ENCODE results near the gene PLCB2. TPM values are rescaled to one million over a fixed set of nuclear protein-coding genes. Genes with fewer than 3 reads are reported as not detected.

The PLCB2 gene
- total and polyA plus RNA-seq, 12 donors: 2.5 to 100 (median 24.3) TPM

- TF ChIP-seq CTCF (IDR thresholded peaks at IDR 0.05) (no peak), POLR2A (IDR thresholded peaks at IDR 0.05) (no peak)
- H3K9me3 ChIP-seq (replicated peaks in 1 of 3): no peaks in the 10 kb centered on the region
- peak in 3 of 7 donors; percentile 31 to 61 (median 45) for DNase-seq
- no peaks in the 10 kb centered on the region for H3K27me3 ChIP-seq
- no peaks in the 10 kb centered on the region for H3K36me3 ChIP-seq (replicated peaks in 1 of 2)
- intact Hi-C loops (cut with DNase I): no loop called here
- no peak overlapping the region for H3K4me3 ChIP-seq
- H3K27ac ChIP-seq: no peak overlapping the region
- H3K4me1 ChIP-seq (replicated peaks in 1 of 2): peaks cover 26 to 27% of the 10 kb centered on the region in 2 donors
- 60 to 73% (median 70%) methylated on average over 10 of the region's 10 CpGs for WGBS, 4 donors
Measured at GRCh38 chr15:40343512-40343911, 35.8 kb upstream of the PLCB2 start.

GRCh38 chr15:40342416-40343320 lies 34.9 kb upstream of the PLCB2 start:
- 58 to 83% (median 75%) methylated on average over 6 to 7 of the region's 7 CpGs for WGBS, 4 donors
- no peaks in the 10 kb centered on the region for H3K9me3 ChIP-seq (replicated peaks in 1 of 3)
- intact Hi-C loops (cut with DNase I): no loop called here
- no peaks in the 10 kb centered on the region for H3K27me3 ChIP-seq
- H3K4me3 ChIP-seq: no peak overlapping the region
- DNase-seq: no peak
- peak overlapping the region in 1 of 5 donors; percentile 20 for H3K27ac ChIP-seq
- H3K36me3 ChIP-seq (replicated peaks in 1 of 2): no peaks in the 10 kb centered on the region
- TF ChIP-seq CTCF (IDR thresholded peaks at IDR 0.05) (no peak), POLR2A (IDR thresholded peaks at IDR 0.05) (no peak)
- peaks cover 29 to 35% of the 10 kb centered on the region in 2 donors for H3K4me1 ChIP-seq (replicated peaks in 1 of 2)

- peaks cover 31 to 38% of the 10 kb centered on the region in 2 donors for H3K4me1 ChIP-seq (replicated peaks in 1 of 2)
Measured at GRCh38 chr15:40340740-40341400, 33.1 kb upstream of the PLCB2 start, which contains the start of gene CCDC9B. TSS of gene CCDC9B (minus strand) at chr15:40340939. CDS start at chr15:40340819, 120 bp downstream.

More at GRCh38 chr15:40340740-40341400, 33.1 kb upstream of the PLCB2 start, which contains the start of gene CCDC9B:
- intact Hi-C loops (cut with DNase I): no loop called here
- Histone ChIP-seq H3K27me3 (no peaks in the 10 kb centered on the region), H3K4me3 (peak within 1 kb of the TSS in 2 of 4 donors; percentile 25 to 54), H3K36me3 (replicated peaks in 1 of 2) (no peaks in the 10 kb centered on the region), H3K27ac (peak within 1 kb of the TSS; percentile 89 to 96 (median 92)), H3K9me3 (replicated peaks in 1 of 3) (no peaks in the 10 kb centered on the region)
- TF ChIP-seq POLR2A (IDR thresholded peaks at IDR 0.05): peak; percentile 47 to 91
- peak in 1 of 6 experiments; percentile 10 for TF ChIP-seq CTCF (IDR thresholded peaks at IDR 0.05)
- peak; percentile 93 to 97 (median 95) for DNase-seq
- 11 to 20% (median 16%) methylated on average over 11 to 17 of the region's 17 CpGs for WGBS, 4 donors
